ENCODE data around the gene LHCGR.
"Not testable (repeated sequence)": the region's sequence is repeated elsewhere in the genome, so short reads cannot be mapped to it uniquely, and the experiment has no call there.

The LHCGR gene

DNA sequence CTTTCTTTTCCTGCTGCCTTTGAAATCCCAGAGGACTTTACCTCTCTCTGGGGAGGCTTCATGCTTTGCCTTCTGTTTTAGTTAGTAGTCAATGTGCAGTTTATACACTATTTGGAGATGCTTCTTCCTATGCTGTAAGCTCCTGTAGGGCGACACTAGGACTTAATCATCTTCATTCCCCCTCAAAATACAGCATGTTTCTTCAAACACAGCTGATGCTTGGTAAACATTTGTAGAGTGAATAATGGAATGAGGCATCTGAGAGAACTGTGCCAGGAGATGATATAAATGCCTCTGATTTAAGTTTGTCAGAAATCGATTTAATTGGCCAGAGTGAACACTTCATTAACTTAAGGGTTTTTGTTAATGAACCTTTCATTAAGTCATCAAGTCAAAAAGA is 43.4 kb downstream of the LHCGR start:
- Histone ChIP-seq H3K36me3 (no peaks in the 10 kb centered on the region), H3K27me3 (no peaks in the 10 kb centered on the region), H3K27ac (no peak overlapping the region), H3K4me1 (ENCODE audit: control insufficient read depth in 1 of 2, insufficient read depth in 1 of 2, low read depth in 1 of 2, low read length in 1 of 2) (no peaks in the 10 kb centered on the region), H3K4me3 (ENCODE audit: low read depth in 1 of 2, low read length in 1 of 2) (no peak overlapping the region), H3K9me3 (no peaks in the 10 kb centered on the region)
- TF ChIP-seq, protein P1, sequence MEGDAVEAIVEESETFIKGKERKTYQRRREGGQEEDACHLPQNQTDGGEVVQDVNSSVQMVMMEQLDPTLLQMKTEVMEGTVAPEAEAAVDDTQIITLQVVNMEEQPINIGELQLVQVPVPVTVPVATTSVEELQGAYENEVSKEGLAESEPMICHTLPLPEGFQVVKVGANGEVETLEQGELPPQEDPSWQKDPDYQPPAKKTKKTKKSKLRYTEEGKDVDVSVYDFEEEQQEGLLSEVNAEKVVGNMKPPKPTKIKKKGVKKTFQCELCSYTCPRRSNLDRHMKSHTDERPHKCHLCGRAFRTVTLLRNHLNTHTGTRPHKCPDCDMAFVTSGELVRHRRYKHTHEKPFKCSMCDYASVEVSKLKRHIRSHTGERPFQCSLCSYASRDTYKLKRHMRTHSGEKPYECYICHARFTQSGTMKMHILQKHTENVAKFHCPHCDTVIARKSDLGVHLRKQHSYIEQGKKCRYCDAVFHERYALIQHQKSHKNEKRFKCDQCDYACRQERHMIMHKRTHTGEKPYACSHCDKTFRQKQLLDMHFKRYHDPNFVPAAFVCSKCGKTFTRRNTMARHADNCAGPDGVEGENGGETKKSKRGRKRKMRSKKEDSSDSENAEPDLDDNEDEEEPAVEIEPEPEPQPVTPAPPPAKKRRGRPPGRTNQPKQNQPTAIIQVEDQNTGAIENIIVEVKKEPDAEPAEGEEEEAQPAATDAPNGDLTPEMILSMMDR (IDR thresholded peaks at IDR 0.05) = no peak

DNA sequence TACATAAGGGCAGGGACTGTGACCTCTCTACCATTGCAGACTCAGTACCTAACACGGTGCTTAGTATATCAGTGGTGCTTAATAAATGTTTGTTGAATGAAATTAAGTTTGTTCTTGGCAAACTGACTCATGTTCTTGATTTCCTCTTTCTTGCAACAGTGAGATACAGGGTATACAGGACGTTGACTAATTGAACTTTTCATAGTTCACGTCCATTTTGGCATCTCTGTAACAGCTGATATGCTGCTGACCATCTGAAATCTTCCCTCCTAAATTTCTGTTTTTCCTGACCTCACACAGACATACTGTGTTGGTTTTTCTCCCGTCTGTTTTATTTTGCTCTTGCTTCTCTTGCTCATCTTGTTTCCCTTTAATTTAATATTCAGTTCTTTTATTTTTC is 44.2 kb downstream of the LHCGR start:
- no peaks in the 10 kb centered on the region for H3K36me3 ChIP-seq
- no peak overlapping the region for H3K27ac ChIP-seq
- TF ChIP-seq, protein P1 (IDR thresholded peaks at IDR 0.05) = no peak
- no peaks in the 10 kb centered on the region for H3K27me3 ChIP-seq
- no peak overlapping the region for H3K4me3 ChIP-seq (ENCODE audit: low read depth in 1 of 2, low read length in 1 of 2)
- H3K9me3 ChIP-seq = no peaks in the 10 kb centered on the region
- no peaks in the 10 kb centered on the region for H3K4me1 ChIP-seq (ENCODE audit: control insufficient read depth in 1 of 2, insufficient read depth in 1 of 2, low read depth in 1 of 2, low read length in 1 of 2)

DNA sequence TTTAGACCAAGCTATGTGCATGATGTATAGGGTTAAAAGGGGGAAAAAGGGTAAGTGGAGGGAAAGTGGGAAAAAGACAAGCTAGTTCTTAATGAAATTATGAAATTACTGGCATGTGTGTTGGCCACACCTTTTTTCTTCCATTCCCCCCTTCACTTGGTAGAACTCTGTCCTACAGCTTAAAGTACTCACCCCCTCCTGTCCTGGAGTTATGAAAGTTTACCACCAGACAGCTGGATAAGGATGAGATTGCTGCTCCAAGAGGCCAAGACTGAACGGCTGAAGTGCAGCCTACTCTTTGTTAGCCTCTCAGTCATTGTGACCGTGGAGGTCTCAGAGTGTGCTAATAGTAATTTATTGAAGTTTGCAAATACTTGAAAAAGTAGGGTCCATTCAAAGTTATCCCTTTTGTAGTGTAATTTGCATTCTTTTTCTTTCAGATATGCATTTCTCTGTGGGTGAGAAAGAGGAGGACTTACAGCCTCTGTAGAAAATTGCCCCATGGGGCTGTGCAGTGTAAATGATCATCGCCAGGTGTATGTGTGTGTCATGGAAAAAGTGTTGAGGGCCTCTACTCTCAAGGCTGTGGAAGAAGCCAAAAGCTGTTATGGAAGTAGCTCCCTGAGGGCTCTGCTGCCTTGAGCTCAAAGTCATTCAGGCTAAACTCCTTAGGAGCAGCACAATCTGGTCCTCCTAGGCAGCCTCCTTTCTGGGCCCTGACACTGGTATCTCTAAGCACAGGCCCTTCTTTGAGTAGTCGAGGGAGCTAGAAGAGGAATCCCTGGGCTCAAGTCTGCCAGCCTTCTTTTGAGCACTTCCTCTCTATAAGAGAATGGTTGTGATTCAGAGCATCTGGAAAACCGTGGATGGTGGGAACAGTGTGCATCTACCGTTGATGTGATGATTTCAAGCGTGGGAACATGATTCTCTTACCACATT is 46.2 kb downstream of the LHCGR start:
- H3K4me1 ChIP-seq (ENCODE audit: control insufficient read depth in 1 of 2, insufficient read depth in 1 of 2, low read depth in 1 of 2, low read length in 1 of 2) = no peaks in the 10 kb centered on the region
- H3K36me3 ChIP-seq = no peaks in the 10 kb centered on the region
- H3K27ac ChIP-seq = no peak overlapping the region
- H3K27me3 ChIP-seq = no peaks in the 10 kb centered on the region
- no peak overlapping the region for H3K4me3 ChIP-seq (ENCODE audit: low read depth in 1 of 2, low read length in 1 of 2)
- no peaks in the 10 kb centered on the region for H3K9me3 ChIP-seq
- TF ChIP-seq, protein P1 (IDR thresholded peaks at IDR 0.05) = no peak

DNA sequence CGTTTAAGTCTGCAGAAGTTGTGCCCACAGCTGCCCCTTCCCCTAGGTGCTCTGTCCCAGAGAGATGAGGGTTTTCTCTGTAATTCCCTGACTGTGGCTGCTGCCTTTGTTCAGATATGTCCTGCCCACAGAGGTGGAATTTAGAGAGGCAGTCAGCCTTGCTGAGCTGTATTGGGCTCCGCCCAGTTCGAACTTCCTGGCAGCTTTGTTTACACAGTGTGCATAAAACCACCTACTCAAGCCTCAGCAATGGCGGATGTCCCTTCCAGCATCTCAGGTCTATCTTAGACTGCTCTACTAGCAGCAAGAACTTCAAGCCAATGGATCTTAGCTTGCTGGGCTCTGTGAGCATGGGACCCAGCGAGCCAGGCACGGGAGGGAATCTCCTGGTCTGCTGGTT is 48.1 kb downstream of the LHCGR start:
- Histone ChIP-seq H3K36me3 (no peaks in the 10 kb centered on the region), H3K4me1 (ENCODE audit: control insufficient read depth in 1 of 2, insufficient read depth in 1 of 2, low read depth in 1 of 2, low read length in 1 of 2) (no peaks in the 10 kb centered on the region), H3K27me3 (no peaks in the 10 kb centered on the region), H3K27ac (no peak overlapping the region), H3K4me3 (ENCODE audit: low read depth in 1 of 2, low read length in 1 of 2) (no peak overlapping the region), H3K9me3 (no peaks in the 10 kb centered on the region)
- TF ChIP-seq, protein P1 (IDR thresholded peaks at IDR 0.05) = no peak

DNA sequence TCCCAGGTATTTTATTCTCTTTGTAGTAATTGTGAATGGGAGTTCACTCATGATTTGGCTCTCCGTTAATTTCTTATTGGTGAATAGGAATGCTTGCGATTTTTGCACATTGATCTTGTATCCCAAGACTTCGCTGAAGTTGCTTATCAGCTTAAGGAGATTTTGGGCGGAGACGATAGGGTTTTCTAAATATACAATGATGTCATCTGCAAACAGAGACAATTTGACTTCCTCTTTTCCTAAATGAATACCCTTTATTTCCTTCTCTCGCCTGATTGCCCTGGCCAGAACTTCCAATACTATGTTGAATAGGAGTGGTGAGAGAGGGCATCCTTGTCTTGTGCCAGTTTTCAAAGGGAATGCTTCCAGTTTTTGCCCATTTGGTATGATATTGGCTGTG is 51.9 kb downstream of the LHCGR start:
- H3K4me1 ChIP-seq (ENCODE audit: control insufficient read depth in 1 of 2, insufficient read depth in 1 of 2, low read depth in 1 of 2, low read length in 1 of 2); H3K9me3 ChIP-seq; H3K4me3 ChIP-seq (ENCODE audit: low read depth in 1 of 2, low read length in 1 of 2); H3K36me3 ChIP-seq; H3K27me3 ChIP-seq; H3K27ac ChIP-seq: not testable (repeated sequence)

DNA sequence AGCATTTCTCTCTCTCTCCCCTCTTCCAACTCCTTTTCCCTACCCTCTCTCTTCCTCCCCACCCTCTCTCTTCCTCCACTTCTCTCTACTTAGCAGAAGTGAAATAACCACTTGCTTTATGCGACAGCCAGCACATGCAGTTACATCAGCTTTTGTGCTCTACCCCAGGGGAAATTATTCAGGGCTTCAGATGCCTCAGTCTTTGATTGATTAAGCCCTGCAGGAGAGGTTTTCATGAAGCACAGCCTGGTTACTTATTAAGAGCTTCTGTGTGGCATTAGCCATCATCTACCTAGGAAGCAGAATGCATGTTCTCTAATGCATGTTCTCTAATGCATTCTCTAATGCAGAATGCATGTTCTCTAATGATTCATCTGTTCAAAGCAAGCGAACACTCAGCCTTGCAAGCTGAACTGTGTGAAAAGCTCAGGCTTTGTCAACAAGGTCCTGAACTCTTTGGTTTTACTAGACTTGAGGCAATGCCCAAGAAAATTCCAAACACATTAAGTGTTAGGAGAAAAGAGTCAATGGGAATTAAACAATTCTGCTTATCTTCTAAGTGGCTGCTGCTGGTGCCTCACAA is 56.1 kb downstream of the LHCGR start:
- no peaks in the 10 kb centered on the region for H3K4me1 ChIP-seq (ENCODE audit: control insufficient read depth in 1 of 2, insufficient read depth in 1 of 2, low read depth in 1 of 2, low read length in 1 of 2)
- TF ChIP-seq, protein P1 (IDR thresholded peaks at IDR 0.05) = no peak
- no peak overlapping the region for H3K27ac ChIP-seq
- no peaks in the 10 kb centered on the region for H3K36me3 ChIP-seq
- no peaks in the 10 kb centered on the region for H3K9me3 ChIP-seq
- no peaks in the 10 kb centered on the region for H3K27me3 ChIP-seq
- H3K4me3 ChIP-seq (ENCODE audit: low read depth in 1 of 2, low read length in 1 of 2) = no peak overlapping the region
